K562 (cell line): ENCODE results near the gene TRIM71. TPM values are rescaled to one million over a fixed set of nuclear protein-coding genes. Genes with fewer than 3 reads are reported as not detected.

Experiments
- ATAC-seq: fragments of 200-7000 bp; cut with Tn5 transposase; 3 replicates; pipeline ENCODE4 v1.9.1; 2020; ENCODE audit warnings: moderate library complexity
- BruUV-seq: library from RNA; stranded (reverse); fragments of 400-500 nt; replicated peaks from 2 replicates; lab custom pipeline; 2021; lab: Mats Ljungman, UMichigan
- CTCF ChIA-PET: fragments of 300-600 bp; formaldehyde crosslinking; extraction: SDS; loops from one replicate; lab custom pipeline; 2021; ENCODE audit warnings: low intra/inter-chr PET ratio; lab: Yijun Ruan, JAX
- POLR2A ChIA-PET: fragments of 300-600, 350-650 bp; sonication (Branson Sonifier 250); formaldehyde crosslinking; extraction: SDS; loops from one replicate; lab custom pipeline; 2021; ENCODE audit warnings: antibody characterized with exemption, inconsistent platforms; lab: Yijun Ruan, JAX
- DNase-seq, 4 experiments: peaks; one replicate each; pipeline versions ENCODE4 v3.0.0 to v3.0.0-alpha.2; 2011 to 2018; ENCODE audit warnings: low spot score in 3 of 4, mixed read lengths in 3 of 4; ENCODE audit errors: extremely low read depth in 1 of 4
- FAIRE-seq: peaks from 2 replicates; lab custom pipeline; 2011; peaks lifted over from hg19 to GRCh38; lab: Jason Lieb, UNC
- H2AFZ ChIP-seq: 2 replicates; pipeline ENCODE4 v1.6.0; 2011; ENCODE audit warnings: low read depth, low read length, control low read depth, inconsistent platforms
- H3K27ac ChIP-seq: fragments of 200-600 bp; 3 replicates; pipeline ENCODE4 v1.8.0; 2011; ENCODE audit warnings: low read depth, mild to moderate bottlenecking, control low read depth, inconsistent platforms, low read length, moderate library complexity, mixed read lengths; ENCODE audit errors: extremely low read depth
- H3K27me3 ChIP-seq, 2 experiments: fragments of 300-600 bp in 1 of 2; 2 replicates in 1 of 2; 3 replicates in 1 of 2; pipeline versions ENCODE4 v1.6.0 to v1.8.0; 2011; ENCODE audit warnings: inconsistent platforms in 2 of 2, low read length in 2 of 2, mild to moderate bottlenecking in 1 of 2, mixed read lengths in 1 of 2, moderate library complexity in 1 of 2; ENCODE audit not compliant: control insufficient read depth in 2 of 2, insufficient read depth in 2 of 2
- H3K36me3 ChIP-seq: fragments of 300-600 bp; 3 replicates; pipeline ENCODE4 v1.8.0; 2011; ENCODE audit warnings: mild to moderate bottlenecking, low read length, inconsistent platforms; ENCODE audit not compliant: control insufficient read depth, insufficient read depth
- H3K4me1 ChIP-seq, 2 experiments: fragments of 200-600 bp in 1 of 2; replicated peaks in 1 of 2; 2 replicates in 1 of 2; 3 replicates in 1 of 2; pipeline versions ENCODE4 v1.5.1 to v1.8.0; 2011; ENCODE audit warnings: inconsistent platforms in 2 of 2, low read length in 2 of 2, mild to moderate bottlenecking in 1 of 2, mixed read lengths in 1 of 2, moderate library complexity in 1 of 2; ENCODE audit not compliant: control insufficient read depth in 2 of 2, insufficient read depth in 2 of 2
- H3K4me2 ChIP-seq: 2 replicates; pipeline ENCODE4 v1.6.1; 2011; ENCODE audit warnings: low read length, control low read depth, inconsistent platforms, mixed read lengths; ENCODE audit not compliant: insufficient read depth
- H3K4me3 ChIP-seq: fragments of 200-600 bp; sonication (generic), shearing (Covaris generic); 2 replicates; pipeline ENCODE4 v1.5.1; 2016; ENCODE audit warnings: control low read depth, inconsistent platforms
- H3K79me2 ChIP-seq: fragments of 200-600 bp; 3 replicates; pipeline ENCODE4 v1.8.0; 2011; ENCODE audit warnings: low read length, inconsistent platforms; ENCODE audit not compliant: control insufficient read depth, insufficient read depth
- H3K9ac ChIP-seq, 2 experiments: 2 replicates each; pipeline versions ENCODE4 v1.6.0 to v1.6.1; 2011; ENCODE audit warnings: low read depth in 2 of 2, low read length in 2 of 2, control low read depth in 1 of 2, inconsistent platforms in 1 of 2, mild to moderate bottlenecking in 1 of 2, mixed read lengths in 1 of 2; ENCODE audit not compliant: insufficient read depth in 1 of 2
- H3K9me1 ChIP-seq: one replicate; pipeline ENCODE4 v1.6.0; 2011; ENCODE audit warnings: inconsistent platforms, mild to moderate bottlenecking, low read length, moderate library complexity; ENCODE audit not compliant: control insufficient read depth, insufficient read depth
- H3K9me3 ChIP-seq: replicated peaks from 2 replicates; pipeline ENCODE4 v1.5.1; 2011; ENCODE audit warnings: low read depth, low read length, inconsistent platforms; ENCODE audit not compliant: control insufficient read depth, insufficient read depth
- H4K20me1 ChIP-seq: replicated peaks from 2 replicates; pipeline ENCODE4 v1.6.1; 2011; ENCODE audit warnings: low read length, inconsistent platforms, mixed read lengths; ENCODE audit not compliant: control insufficient read depth, insufficient read depth
- FOXM1 ChIP-seq, 2 experiments: fragments of 450-650 bp in 1 of 2; sonication (generic) in 1 of 2; formaldehyde crosslinking in 1 of 2; IDR thresholded peaks; 2 replicates each; pipeline versions ENCODE4 v1.6.1 to v1.9.0; 2017 to 2022; ENCODE audit warnings: low read depth in 2 of 2, mild to moderate bottlenecking in 2 of 2, missing genetic modification reagents in 1 of 2, moderate library complexity in 1 of 2
- GATAD2A ChIP-seq: fragments of 450-650 bp; IDR thresholded peaks from 2 replicates; pipeline ENCODE4 v1.6.1; 2017
- GATAD2B ChIP-seq: fragments of 450-650 bp; IDR thresholded peaks from 2 replicates; pipeline ENCODE4 v1.6.1; 2017; ENCODE audit warnings: mild to moderate bottlenecking, borderline replicate concordance
- JUN ChIP-seq, 2 experiments: sonication (generic) in 1 of 2; formaldehyde crosslinking in 1 of 2; IDR thresholded peaks; 2 replicates each; pipeline versions ENCODE4 v1.6.1 to v1.8.0; 2012 to 2022; ENCODE audit warnings: borderline replicate concordance in 2 of 2, mild to moderate bottlenecking in 2 of 2, improper control_type of control experiment in 1 of 2, low read depth in 1 of 2, low read length in 1 of 2, missing genetic modification reagents in 1 of 2
- RFX7 ChIP-seq: fragments of 250-450 bp; sonication (Bioruptor Pico); IDR thresholded peaks from 2 replicates; pipeline ENCODE4 v1.5.1; 2021; ENCODE audit warnings: mild to moderate bottlenecking
- RNF2 ChIP-seq: sonication (generic); IDR thresholded peaks from 2 replicates; pipeline ENCODE4 v1.6.1; 2016
- SAP30 ChIP-seq: fragments of 200-600 bp; sonication (generic); IDR thresholded peaks from 2 replicates; pipeline ENCODE4 v1.6.1; 2012; ENCODE audit warnings: borderline replicate concordance, low read depth, mild to moderate bottlenecking, moderate library complexity, low read length, control low read depth, inconsistent platforms; ENCODE audit not compliant: insufficient read depth, poor library complexity, severe bottlenecking
- SRF ChIP-seq, 2 experiments: fragments of 250-450, 450-650 bp in 1 of 2; sonication (Bioruptor Pico) in 1 of 2; sonication (generic) in 1 of 2; formaldehyde crosslinking; IDR thresholded peaks; 2 replicates each; pipeline versions ENCODE4 v1.5.0 to v1.5.1; 2020 to 2022; ENCODE audit warnings: mild to moderate bottlenecking in 1 of 2, missing genetic modification reagents in 1 of 2
- ZBTB7A ChIP-seq: IDR thresholded peaks from 2 replicates; pipeline ENCODE4 v1.6.1; 2011; ENCODE audit warnings: low read depth, mild to moderate bottlenecking, low read length, moderate library complexity, borderline replicate concordance; ENCODE audit not compliant: control insufficient read depth
- ZNF316 ChIP-seq: fragments of 450-650 bp; IDR thresholded peaks from 2 replicates; pipeline ENCODE4 v1.6.1; 2016
- WGBS: fragments of 100-300 bp; shearing (Covaris generic); methylation state at CpG from one replicate; pipeline ENCODE4 v1.1.6; 2016; ENCODE audit warnings: low coverage, mixed read lengths; ENCODE audit not compliant: insufficient coverage; ENCODE audit errors: missing lambda C conversion rate; 5-methylcytosine and 5-hydroxymethylcytosine counted together
- in situ Hi-C: fragments of 300-500 bp; cut with MboI; formaldehyde crosslinking; loops from 4 replicates; pipeline ENCODE4 v1.15.0; 2018; ENCODE audit warnings: inconsistent platforms, mixed read lengths
- intact Hi-C: fragments of 100-400 bp; cut with micrococcal nuclease; formaldehyde crosslinking; loops from 2 replicates; pipeline ENCODE4 v1.14.2; 2022
- polyA plus RNA-seq, 8 experiments: library from polyadenylated mRNA; depleted of rRNA in 4 of 8; stranded (reverse) in 5 of 8; unstranded in 3 of 8; fragments of >200 nt; fragmentation: Nextera tagmentation in 2 of 8; fragmentation: Illumina TruSeq in 1 of 8; extraction: Ambion mirVana in 2 of 8; extraction: Trizol in 1 of 8; gene quantifications; 2 replicates each; pipeline versions ENCODE4 v1.2.1 to v1.2.3, GENCODE V29; 2011 to 2014; ENCODE audit warnings: inconsistent platforms in 1 of 8, missing spikeins in 1 of 8
- total RNA-seq, 7 experiments: library from RNA; depleted of rRNA in 6 of 7; stranded (reverse); fragments of >200 nt in 6 of 7; fragmentation: Illumina TruSeq in 2 of 7; extraction: Trizol in 2 of 7; gene quantifications; 2 replicates each; pipeline versions ENCODE4 v1.2.1 to v1.2.3, GENCODE V29; 2011 to 2021; ENCODE audit warnings: low replicate concordance in 1 of 7
- TF ChIP-seq, protein P1 (sequence below): sonication (generic); formaldehyde crosslinking; IDR thresholded peaks from 2 replicates; pipeline ENCODE4 v1.8.1; 2023; ENCODE audit warnings: mild to moderate bottlenecking, missing genetic modification reagents

Gene TRIM71
- total and polyA plus RNA-seq, 9 of the 15 experiments (the other 6 are each of a cell fraction or from before 2014, with no cell fraction given): 0.04 to 0.11 TPM; not detected in 7

DNA sequence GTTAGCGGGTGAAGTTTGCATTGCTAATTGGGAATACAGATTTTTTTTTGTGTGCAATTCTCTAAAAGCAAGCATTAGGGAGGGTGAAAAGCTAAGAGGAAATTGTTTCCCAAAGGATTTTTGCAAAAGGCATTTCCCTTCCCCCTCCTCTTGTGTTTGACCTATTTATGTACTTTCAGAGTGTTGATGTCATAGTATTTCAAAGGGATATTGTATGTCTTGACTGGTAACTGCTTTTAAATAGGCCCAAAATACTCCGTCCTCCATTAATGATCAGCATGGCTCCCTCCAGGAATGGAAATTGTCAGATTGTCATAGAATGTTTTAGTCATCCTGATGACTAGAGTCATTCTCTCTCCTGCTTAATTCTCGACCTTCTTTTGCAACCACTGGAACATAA, 32.4 kb downstream of the TRIM71 start:
- ATAC-seq (no peak), FAIRE-seq (no peak), DNase-seq (no peak)
- ChIA-PET CTCF (no interaction called here), POLR2A (interaction anchor here (0.6 kb wide), 1 partner anchor 21 kb away, joined by 3 read pairs; no protein-coding TSS in a partner anchor)
- Histone ChIP-seq H3K27ac (no peak overlapping the region), H3K4me3 (no peak overlapping the region), H3K9me3 (no peaks in the 10 kb centered on the region), H3K36me3 (no peaks in the 10 kb centered on the region), H3K4me2 (no peak overlapping the region), H3K79me2 (no peaks in the 10 kb centered on the region), H4K20me1 (0 out of 2 replicates have a peak, but pooled peaks cover 3% of the 10 kb centered on the region), H3K9ac (no peak overlapping the region), H3K9me1 (no peaks in the 10 kb centered on the region), H3K27me3 (peaks cover 9 to 20% of the 10 kb centered on the region in 2 experiments; a peak in 3 of 5 replicates), H2AFZ (no peak overlapping the region), H3K4me1 (peaks cover 3 to 10% of the 10 kb centered on the region in 2 experiments; a peak in 3 of 5 replicates)
- 54% methylated on average over 3 of the region's 3 CpGs for WGBS
- BruUV-seq: no TSS peak
- no peak for TF ChIP-seq FOXM1 (IDR thresholded peaks at IDR 0.05; ENCODE audit: low read depth)
- no peak for TF ChIP-seq FOXM1 (CRISPR knock-in tag; IDR thresholded peaks at IDR 0.05; ENCODE audit: low read depth)
- TF ChIP-seq GATAD2A: no peak
- TF ChIP-seq ZNF316: no peak
- TF ChIP-seq RNF2: no peak
- no peak for TF ChIP-seq ZBTB7A
- TF ChIP-seq SAP30: no peak
- TF ChIP-seq, protein P1, sequence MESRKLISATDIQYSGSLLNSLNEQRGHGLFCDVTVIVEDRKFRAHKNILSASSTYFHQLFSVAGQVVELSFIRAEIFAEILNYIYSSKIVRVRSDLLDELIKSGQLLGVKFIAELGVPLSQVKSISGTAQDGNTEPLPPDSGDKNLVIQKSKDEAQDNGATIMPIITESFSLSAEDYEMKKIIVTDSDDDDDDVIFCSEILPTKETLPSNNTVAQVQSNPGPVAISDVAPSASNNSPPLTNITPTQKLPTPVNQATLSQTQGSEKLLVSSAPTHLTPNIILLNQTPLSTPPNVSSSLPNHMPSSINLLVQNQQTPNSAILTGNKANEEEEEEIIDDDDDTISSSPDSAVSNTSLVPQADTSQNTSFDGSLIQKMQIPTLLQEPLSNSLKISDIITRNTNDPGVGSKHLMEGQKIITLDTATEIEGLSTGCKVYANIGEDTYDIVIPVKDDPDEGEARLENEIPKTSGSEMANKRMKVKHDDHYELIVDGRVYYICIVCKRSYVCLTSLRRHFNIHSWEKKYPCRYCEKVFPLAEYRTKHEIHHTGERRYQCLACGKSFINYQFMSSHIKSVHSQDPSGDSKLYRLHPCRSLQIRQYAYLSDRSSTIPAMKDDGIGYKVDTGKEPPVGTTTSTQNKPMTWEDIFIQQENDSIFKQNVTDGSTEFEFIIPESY (CRISPR knock-in tag): no peak
- TF ChIP-seq GATAD2B: no peak
- TF ChIP-seq SRF (CRISPR knock-in tag; IDR thresholded peaks at IDR 0.05): no peak
- no peak for TF ChIP-seq JUN (IDR thresholded peaks at IDR 0.05; ENCODE audit: borderline replicate concordance, low read depth, low read length)
- TF ChIP-seq JUN (CRISPR knock-in tag; IDR thresholded peaks at IDR 0.05; ENCODE audit: borderline replicate concordance): no peak
- TF ChIP-seq RFX7 (CRISPR knock-in tag): no peak
- intact Hi-C loops: no loop called here
- in situ Hi-C loops: no loop called here
